ENCODE measurements around the gene CTBS. TPM values are rescaled to one million over a fixed set of nuclear protein-coding genes. Genes with fewer than 3 reads are reported as not detected.

CTBS gene
- total RNA-seq, 1 experiment from 2014 or later: 14.0 TPM

GRCh38 chr1:84504580-84505492 is 69.4 kb downstream of the CTBS start:
- peak overlapping the region; percentile 94 for H3K4me3 Mint-ChIP-seq (ENCODE audit: unreplicated experiment)
- TF ChIP-seq CTCF (IDR thresholded peaks at IDR 0.05; ENCODE audit: unreplicated experiment): no peak
- H3K36me3 Mint-ChIP-seq (ENCODE audit: insufficient read depth, unreplicated experiment): peaks cover 39% of the 10 kb centered on the region
- BruUV-seq (replicated peaks): TSS peak; percentile 37
- H3K27me3 Mint-ChIP-seq (ENCODE audit: insufficient read depth, unreplicated experiment): no peaks in the 10 kb centered on the region
- peaks cover 9% of the 10 kb centered on the region for H3K9me3 Mint-ChIP-seq (ENCODE audit: unreplicated experiment)
- ChIA-PET POLR2A (interaction anchor here (0.7 to 5.3 kb wide), 21 partner anchors 11 to 755 kb away, joined by 3 to 104 read pairs (median 4); partner anchors contain the start of genes C1orf52, CTBS and RPF1), CTCF (interaction anchor here (0.6 to 2.2 kb wide), 8 partner anchors 24 to 168 kb away, joined by 3 to 10 read pairs (median 4); partner anchors contain the start of gene CTBS)
- peak; percentile 46 for DNase-seq (ENCODE audit: unreplicated experiment)
- intact Hi-C loops (cut with micrococcal nuclease): loop anchor here (1.0 kb wide), 1 partner anchor 248 kb away; no protein-coding TSS in a partner anchor
- H3K27ac Mint-ChIP-seq (ENCODE audit: low read depth, unreplicated experiment): peak overlapping the region; percentile 94
- peaks cover 33% of the 10 kb centered on the region for H3K4me1 Mint-ChIP-seq (ENCODE audit: insufficient read depth, unreplicated experiment)

- Mint-ChIP-seq H3K4me1 (ENCODE audit: insufficient read depth, unreplicated experiment) (peaks cover 33% of the 10 kb centered on the region), H3K36me3 (ENCODE audit: insufficient read depth, unreplicated experiment) (peaks cover 53% of the 10 kb centered on the region), H3K9me3 (ENCODE audit: unreplicated experiment) (no peaks in the 10 kb centered on the region), H3K27ac (ENCODE audit: low read depth, unreplicated experiment) (no peak overlapping the region), H3K27me3 (ENCODE audit: insufficient read depth, unreplicated experiment) (no peaks in the 10 kb centered on the region), H3K4me3 (ENCODE audit: unreplicated experiment) (no peak overlapping the region)
- ChIA-PET POLR2A (interaction anchor here (1.0 to 5.3 kb wide), 4 partner anchors 9 to 70 kb away, joined by 4 to 104 read pairs (median 62); partner anchors contain the start of genes CTBS and RPF1), CTCF (interaction anchor here (0.6 to 2.2 kb wide), 7 partner anchors 12 to 251 kb away, joined by 3 to 10 read pairs (median 4); partner anchors contain the start of gene CTBS)
- TF ChIP-seq CTCF (IDR thresholded peaks at IDR 0.05; ENCODE audit: unreplicated experiment): no peak
- no peak for DNase-seq (ENCODE audit: unreplicated experiment)
- intact Hi-C loops (cut with micrococcal nuclease): no loop called here
- no TSS peak for BruUV-seq (replicated peaks)
Observed at GRCh38 chr1:84502927-84503326, 71.3 kb downstream of the CTBS start.

Other genes with a start within 250 kb of the CTBS start
- gene DNASE2B, start 176.0 kb downstream of the CTBS start, total RNA-seq (2022): not detected in 2 replicates
- gene RPF1, start 95.2 kb downstream of the CTBS start, total RNA-seq (2022): 36.0 and 43.1 TPM in 2 replicates
- 1.0 and 1.2 TPM in 2 replicates for gene SPATA1, start 68.1 kb downstream of the CTBS start, total RNA-seq (2022)
- gene GNG5, start 67.9 kb downstream of the CTBS start, total RNA-seq (2022): 121 and 122 TPM in 2 replicates
- 19.4 and 20.5 TPM in 2 replicates for gene SSX2IP, start 116.0 kb upstream of the CTBS start, total RNA-seq (2022)

Measured in MCF 10A (cell line).